ENCODE results near the gene CCDC92B.

Gene CCDC92B

DNA sequence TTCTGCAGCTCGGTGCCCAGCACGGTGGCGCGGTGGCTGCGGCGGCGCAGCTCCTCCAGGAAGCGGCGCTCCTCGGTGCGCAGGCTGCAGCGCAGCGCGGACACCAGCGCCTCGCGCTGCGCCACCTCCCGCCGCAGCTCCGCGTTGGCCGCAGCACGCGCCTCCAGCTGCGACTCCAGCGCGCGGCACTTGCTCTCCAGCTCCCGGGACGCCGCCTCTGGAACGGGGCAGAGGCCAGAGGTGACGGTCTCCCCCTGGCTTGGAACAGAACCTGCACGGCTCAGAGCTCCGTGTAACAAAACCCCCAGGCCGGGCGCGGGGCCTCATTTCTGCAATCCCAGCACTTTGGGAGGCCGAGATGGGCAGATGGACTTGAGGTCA is 24.7 kb downstream of the CCDC92B start:
- no peak for TF ChIP-seq EZH2phosphoT487 (IDR thresholded peaks at IDR 0.05; ENCODE audit: low read depth)
- Histone ChIP-seq H3K27ac (ENCODE audit: low read length) (no peak overlapping the region), H3K79me2 (ENCODE audit: low read length) (no peaks in the 10 kb centered on the region), H3K9ac (ENCODE audit: low read length) (no peak overlapping the region), H3K36me3 (replicated peaks; ENCODE audit: low read depth, low read length) (no peaks in the 10 kb centered on the region), H2AFZ (ENCODE audit: low read depth, low read length) (no peak overlapping the region), H3K4me3 (ENCODE audit: low read length) (no peak overlapping the region), H3K27me3 (ENCODE audit: low read depth, low read length) (no peaks in the 10 kb centered on the region), H3K4me2 (ENCODE audit: low read length) (no peak overlapping the region), H3K4me1 (ENCODE audit: low read length) (no peaks in the 10 kb centered on the region), H4K20me1 (ENCODE audit: insufficient read depth, low read length) (no peaks in the 10 kb centered on the region), H3K9me3 (ENCODE audit: insufficient read depth, low read length) (no peaks in the 10 kb centered on the region)

DNA sequence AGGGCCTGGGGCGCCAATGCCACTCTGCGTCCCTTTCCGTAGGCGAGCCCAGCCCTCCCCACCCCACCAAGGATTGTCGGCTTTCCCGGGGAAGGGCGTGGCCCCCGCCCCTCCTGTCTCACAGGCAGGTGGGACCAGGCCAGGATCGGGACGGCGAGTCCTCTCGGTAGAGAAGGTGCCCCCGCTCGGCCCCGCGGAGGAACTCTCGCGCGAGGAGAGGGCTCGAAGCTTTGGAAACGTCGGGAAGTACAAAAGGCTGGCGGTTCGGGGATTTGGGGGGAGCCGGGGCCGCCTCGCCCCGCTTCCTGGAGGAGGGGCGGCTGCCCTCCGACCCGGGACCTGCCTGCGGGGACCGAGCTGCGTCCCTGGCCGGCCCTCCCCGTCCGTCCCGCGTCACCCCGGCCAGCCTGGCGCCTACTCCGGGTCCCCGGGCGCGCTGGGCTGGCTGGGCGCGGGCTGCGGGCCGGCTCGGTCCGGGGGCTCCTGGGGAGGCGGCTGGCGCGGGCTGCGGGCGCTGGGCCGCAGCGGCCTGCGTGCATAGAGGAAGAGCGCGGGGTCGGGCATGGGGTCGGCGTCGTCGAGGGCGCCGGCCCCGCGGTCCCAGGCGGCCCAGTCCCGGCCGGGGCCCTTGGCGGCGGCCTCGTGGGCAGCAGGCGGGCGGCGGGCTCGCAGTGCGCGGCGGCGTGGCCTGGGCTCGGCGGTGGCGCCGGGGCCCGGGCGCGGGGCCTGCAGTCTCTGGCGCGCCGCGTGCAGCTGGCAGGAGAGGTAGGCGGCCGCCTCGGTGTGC is 25.3 kb downstream of the CCDC92B start:
- Histone ChIP-seq H3K27me3 (ENCODE audit: low read depth, low read length) (no peaks in the 10 kb centered on the region), H3K4me1 (ENCODE audit: low read length) (no peaks in the 10 kb centered on the region), H3K9ac (ENCODE audit: low read length) (no peak overlapping the region), H3K27ac (ENCODE audit: low read length) (no peak overlapping the region), H3K4me2 (ENCODE audit: low read length) (no peak overlapping the region), H3K9me3 (ENCODE audit: insufficient read depth, low read length) (no peaks in the 10 kb centered on the region), H2AFZ (ENCODE audit: low read depth, low read length) (no peak overlapping the region), H3K79me2 (ENCODE audit: low read length) (no peaks in the 10 kb centered on the region), H3K36me3 (replicated peaks; ENCODE audit: low read depth, low read length) (no peaks in the 10 kb centered on the region), H3K4me3 (ENCODE audit: low read length) (no peak overlapping the region), H4K20me1 (ENCODE audit: insufficient read depth, low read length) (no peaks in the 10 kb centered on the region)
- TF ChIP-seq EZH2phosphoT487 (IDR thresholded peaks at IDR 0.05; ENCODE audit: low read depth): no peak
- TF ChIP-seq, protein P1, sequence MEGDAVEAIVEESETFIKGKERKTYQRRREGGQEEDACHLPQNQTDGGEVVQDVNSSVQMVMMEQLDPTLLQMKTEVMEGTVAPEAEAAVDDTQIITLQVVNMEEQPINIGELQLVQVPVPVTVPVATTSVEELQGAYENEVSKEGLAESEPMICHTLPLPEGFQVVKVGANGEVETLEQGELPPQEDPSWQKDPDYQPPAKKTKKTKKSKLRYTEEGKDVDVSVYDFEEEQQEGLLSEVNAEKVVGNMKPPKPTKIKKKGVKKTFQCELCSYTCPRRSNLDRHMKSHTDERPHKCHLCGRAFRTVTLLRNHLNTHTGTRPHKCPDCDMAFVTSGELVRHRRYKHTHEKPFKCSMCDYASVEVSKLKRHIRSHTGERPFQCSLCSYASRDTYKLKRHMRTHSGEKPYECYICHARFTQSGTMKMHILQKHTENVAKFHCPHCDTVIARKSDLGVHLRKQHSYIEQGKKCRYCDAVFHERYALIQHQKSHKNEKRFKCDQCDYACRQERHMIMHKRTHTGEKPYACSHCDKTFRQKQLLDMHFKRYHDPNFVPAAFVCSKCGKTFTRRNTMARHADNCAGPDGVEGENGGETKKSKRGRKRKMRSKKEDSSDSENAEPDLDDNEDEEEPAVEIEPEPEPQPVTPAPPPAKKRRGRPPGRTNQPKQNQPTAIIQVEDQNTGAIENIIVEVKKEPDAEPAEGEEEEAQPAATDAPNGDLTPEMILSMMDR (IDR thresholded peaks at IDR 0.05; ENCODE audit: low read depth, low read length): no peak

DNA sequence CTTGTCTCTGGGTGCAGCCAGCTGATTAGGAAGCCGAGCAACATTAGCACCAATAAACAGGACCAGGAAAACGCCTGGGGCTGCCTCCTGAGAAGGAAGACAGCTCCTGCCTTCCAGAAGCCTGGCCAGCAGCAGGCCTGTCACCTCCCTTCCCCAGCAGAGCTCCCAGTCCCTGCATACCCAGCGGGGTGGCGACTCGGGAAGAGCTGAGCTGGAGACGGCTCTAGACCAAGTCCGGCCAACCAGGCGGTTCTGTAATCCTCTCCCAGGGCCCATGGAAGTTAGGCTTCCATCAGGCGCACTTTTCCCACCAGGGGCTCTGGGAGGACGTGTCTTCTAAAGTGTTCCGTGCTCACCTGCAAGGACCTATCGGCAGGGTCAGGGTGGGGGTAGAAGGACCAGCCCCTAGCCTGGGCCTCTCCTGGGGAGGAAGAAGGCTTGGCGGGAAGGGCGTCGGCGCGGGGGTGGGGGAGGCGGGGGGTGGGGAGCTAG is 25.9 kb downstream of the CCDC92B start:
- Histone ChIP-seq H2AFZ (ENCODE audit: low read depth, low read length) (no peak overlapping the region), H3K27me3 (ENCODE audit: low read depth, low read length) (no peaks in the 10 kb centered on the region), H3K27ac (ENCODE audit: low read length) (no peak overlapping the region), H3K9me3 (ENCODE audit: insufficient read depth, low read length) (no peaks in the 10 kb centered on the region), H3K4me2 (ENCODE audit: low read length) (no peak overlapping the region), H4K20me1 (ENCODE audit: insufficient read depth, low read length) (no peaks in the 10 kb centered on the region), H3K36me3 (replicated peaks; ENCODE audit: low read depth, low read length) (no peaks in the 10 kb centered on the region), H3K9ac (ENCODE audit: low read length) (no peak overlapping the region), H3K79me2 (ENCODE audit: low read length) (no peaks in the 10 kb centered on the region), H3K4me1 (ENCODE audit: low read length) (no peaks in the 10 kb centered on the region), H3K4me3 (ENCODE audit: low read length) (no peak overlapping the region)
- TF ChIP-seq, protein P1 (IDR thresholded peaks at IDR 0.05; ENCODE audit: low read depth, low read length): no peak
- no peak for TF ChIP-seq EZH2phosphoT487 (IDR thresholded peaks at IDR 0.05; ENCODE audit: low read depth)

DNA sequence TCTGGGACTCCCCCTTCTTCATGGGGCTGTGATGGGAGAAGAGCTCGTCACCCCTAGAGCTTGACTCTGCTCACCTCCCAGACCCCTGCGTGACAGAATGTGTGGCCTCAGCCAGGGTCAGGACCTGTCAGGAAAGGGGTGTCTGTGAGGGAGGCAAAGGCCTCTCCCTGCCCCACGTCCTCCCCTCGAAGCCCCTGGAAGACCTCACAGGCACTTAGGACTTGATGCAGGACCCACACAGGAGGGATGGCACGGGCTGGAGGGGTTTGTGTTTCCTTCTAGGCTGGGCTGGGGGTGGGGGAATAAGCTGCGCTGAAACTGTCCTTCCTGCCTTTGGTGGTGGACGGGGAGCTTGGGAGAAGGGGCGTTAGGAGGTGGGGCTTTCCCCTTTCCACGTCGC is 26.8 kb downstream of the CCDC92B start:
- no peak overlapping the region for H3K4me3 ChIP-seq (ENCODE audit: low read length)
- H3K4me1 ChIP-seq (ENCODE audit: low read length): no peaks in the 10 kb centered on the region
- H3K9ac ChIP-seq (ENCODE audit: low read length): no peak overlapping the region
- H3K27ac ChIP-seq (ENCODE audit: low read length): no peak overlapping the region
- no peaks in the 10 kb centered on the region for H3K27me3 ChIP-seq (ENCODE audit: low read depth, low read length)
- no peak for TF ChIP-seq EZH2phosphoT487 (IDR thresholded peaks at IDR 0.05; ENCODE audit: low read depth)
- TF ChIP-seq, protein P1 (IDR thresholded peaks at IDR 0.05; ENCODE audit: low read depth, low read length): no peak
- H4K20me1 ChIP-seq (ENCODE audit: insufficient read depth, low read length): no peaks in the 10 kb centered on the region
- no peak overlapping the region for H3K4me2 ChIP-seq (ENCODE audit: low read length)
- no peaks in the 10 kb centered on the region for H3K36me3 ChIP-seq (replicated peaks; ENCODE audit: low read depth, low read length)
- no peaks in the 10 kb centered on the region for H3K79me2 ChIP-seq (ENCODE audit: low read length)
- no peak overlapping the region for H2AFZ ChIP-seq (ENCODE audit: low read depth, low read length)
- no peaks in the 10 kb centered on the region for H3K9me3 ChIP-seq (ENCODE audit: insufficient read depth, low read length)

All from OCI-LY3 (cell line).